GM12878 (cell line): Measurements from ENCODE around the gene FUBP1. TPM values are rescaled to one million over a fixed set of nuclear protein-coding genes. Genes with fewer than 3 reads are reported as not detected.
A peak's percentile ranks its signal among the peaks of the same experiment; 100 is the strongest.

Experiments used
- ATAC-seq: fragments of 200-7000 bp; cut with Tn5 transposase; 3 replicates; pipeline ENCODE4 v1.9.1; 2020; ENCODE audit warnings: mild to moderate bottlenecking, moderate library complexity
- BruUV-seq: library from RNA; stranded (reverse); fragments of 400-500 nt; replicated peaks from 2 replicates; lab custom pipeline; 2021; lab: Mats Ljungman, UMichigan
- CTCF ChIA-PET: fragments of 300-600 bp; sonication (Branson Sonifier 250); formaldehyde crosslinking; extraction: SDS; loops from one replicate; lab custom pipeline; 2021; ENCODE audit warnings: inconsistent platforms; lab: Yijun Ruan, JAX
- POLR2A ChIA-PET: fragments of 350-600 bp; formaldehyde crosslinking; extraction: SDS; loops from one replicate; lab custom pipeline; 2021; ENCODE audit warnings: inconsistent platforms; lab: Charles Lee
- RAD21 ChIA-PET: fragments of 300-600 bp; sonication (Branson Sonifier 250); formaldehyde crosslinking; loops from one replicate; lab custom pipeline; 2023; ENCODE audit warnings: antibody characterized with exemption; ENCODE audit not compliant: unreplicated experiment; lab: Charles Lee
- SMC1A ChIA-PET: fragments of 300-600 bp; sonication (Branson Sonifier 250); formaldehyde crosslinking; loops from one replicate; lab custom pipeline; 2023; ENCODE audit not compliant: unreplicated experiment, uncharacterized antibody; lab: Charles Lee
- DNase-seq: peaks from one replicate; pipeline ENCODE4 v3.0.0-alpha.2; 2011; ENCODE audit warnings: low read depth, low spot score
- FAIRE-seq: peaks from 3 replicates; lab custom pipeline; 2011; peaks lifted over from hg19 to GRCh38; lab: Jason Lieb, UNC
- H2AFZ ChIP-seq: 2 replicates; pipeline ENCODE4 v1.6.0; 2011; ENCODE audit warnings: low read depth, low read length, control low read depth; ENCODE audit not compliant: control insufficient read depth
- H3K27ac ChIP-seq: 2 replicates; pipeline ENCODE4 v1.5.1; 2011; ENCODE audit warnings: control low read depth; ENCODE audit not compliant: control insufficient read depth, insufficient read depth
- H3K27me3 ChIP-seq, 2 experiments: replicated peaks in 1 of 2; 2 replicates each; pipeline versions ENCODE4 v1.6.0 to v1.6.1; 2011; ENCODE audit warnings: low read length in 1 of 2; ENCODE audit not compliant: control insufficient read depth in 2 of 2, insufficient read depth in 2 of 2
- H3K36me3 ChIP-seq, 2 experiments: 2 replicates each; pipeline ENCODE4 v1.5.1; 2011; ENCODE audit warnings: low read length in 1 of 2; ENCODE audit not compliant: control insufficient read depth in 2 of 2, insufficient read depth in 2 of 2
- H3K4me1 ChIP-seq: 2 replicates; pipeline ENCODE4 v1.6.1; 2011; ENCODE audit warnings: mild to moderate bottlenecking, low read length, moderate library complexity, mixed read lengths; ENCODE audit not compliant: control insufficient read depth, insufficient read depth
- H3K4me2 ChIP-seq: 2 replicates; pipeline ENCODE4 v1.6.0; 2011; ENCODE audit warnings: control low read depth; ENCODE audit not compliant: control insufficient read depth, insufficient read depth
- H3K4me3 ChIP-seq: fragments of 200-600 bp; sonication (generic); 2 replicates; pipeline ENCODE4 v1.5.1; 2016
- H3K79me2 ChIP-seq: 2 replicates; pipeline ENCODE4 v1.6.0; 2011; ENCODE audit warnings: low read length; ENCODE audit not compliant: control insufficient read depth, insufficient read depth
- H3K9ac ChIP-seq: 2 replicates; pipeline ENCODE4 v1.8.0; 2011; ENCODE audit warnings: low read length, control low read depth, mixed read lengths; ENCODE audit not compliant: control insufficient read depth, insufficient read depth
- H3K9me3 ChIP-seq: replicated peaks from 3 replicates; pipeline ENCODE4 v1.5.1; 2011; ENCODE audit warnings: mild to moderate bottlenecking, low read length; ENCODE audit not compliant: control insufficient read depth, insufficient read depth
- H4K20me1 ChIP-seq: 2 replicates; pipeline ENCODE4 v1.6.0; 2011; ENCODE audit not compliant: control insufficient read depth, insufficient read depth
- CEBPZ ChIP-seq: fragments of 150-350 bp; IDR thresholded peaks from 2 replicates; pipeline ENCODE4 v1.6.1; 2016; ENCODE audit warnings: low read depth, low read length
- CHD4 ChIP-seq: fragments of 200-600 bp; sonication (generic); IDR thresholded peaks from 2 replicates; pipeline ENCODE4 v1.6.1; 2016; ENCODE audit warnings: mild to moderate bottlenecking
- EZH2 ChIP-seq: IDR thresholded peaks from 2 replicates; pipeline ENCODE4 v1.6.1; 2012; ENCODE audit warnings: low read depth, mild to moderate bottlenecking, control low read depth, inconsistent platforms, low read length, borderline replicate concordance; ENCODE audit not compliant: control insufficient read depth
- IKZF1 ChIP-seq: fragments of 450-650 bp; conservative IDR thresholded peaks from 2 replicates; pipeline ENCODE4 v1.6.1; 2017; ENCODE audit warnings: antibody characterized with exemption, mild to moderate bottlenecking
- IKZF2 ChIP-seq, 2 experiments: fragments of 450-650 bp; IDR thresholded peaks; 2 replicates each; pipeline ENCODE4 v1.6.1; 2017; ENCODE audit warnings: mild to moderate bottlenecking in 2 of 2, moderate library complexity in 2 of 2
- JUNB ChIP-seq: IDR thresholded peaks from 2 replicates; pipeline ENCODE4 v1.6.1; 2016; ENCODE audit warnings: antibody characterized with exemption, mild to moderate bottlenecking
- TARDBP ChIP-seq: IDR thresholded peaks from 2 replicates; pipeline ENCODE4 v1.6.1; 2016; ENCODE audit warnings: borderline replicate concordance
- TCF7 ChIP-seq: IDR thresholded peaks from 2 replicates; pipeline ENCODE4 v1.6.1; 2014; ENCODE audit warnings: antibody characterized with exemption, borderline replicate concordance
- ZBTB33 ChIP-seq: fragments of 450-650 bp; IDR thresholded peaks from 2 replicates; pipeline ENCODE4 v1.6.1; 2017; ENCODE audit warnings: mild to moderate bottlenecking
- WGBS: methylation state at CpG from one replicate; pipeline ENCODE4 v1.1.6; 2016; ENCODE audit warnings: low lambda C conversion rate; ENCODE audit not compliant: insufficient replicate concordance, insufficient coverage; ENCODE audit errors: missing lambda C conversion rate; 5-methylcytosine and 5-hydroxymethylcytosine counted together
- in situ Hi-C: fragments of 300-500 bp; cut with MboI; formaldehyde crosslinking; loops from 9 replicates; pipeline ENCODE4 v1.14.3; 2018; ENCODE audit warnings: mixed read lengths
- intact Hi-C: fragments of 100-400 bp; cut with micrococcal nuclease; formaldehyde crosslinking; loops from one replicate; pipeline ENCODE4 v1.14.2; 2022; ENCODE audit not compliant: unreplicated experiment
- polyA plus RNA-seq, 11 experiments: library from polyadenylated mRNA; depleted of rRNA in 4 of 11; unstranded in 6 of 11; stranded (reverse) in 5 of 11; fragments of >200 nt; fragmentation: Nextera tagmentation in 4 of 11; fragmentation: Illumina TruSeq in 1 of 11; extraction: Ambion mirVana in 4 of 11; extraction: Trizol in 1 of 11; gene quantifications; 1 replicate in 1 of 11; 2 replicates in 10 of 11; pipeline versions ENCODE4 v1.2.1 to v1.2.3, GENCODE V29; 2011 to 2016; ENCODE audit warnings: inconsistent platforms in 2 of 11, missing spikeins in 2 of 11, low read depth in 1 of 11
- total RNA-seq, 4 experiments: library from RNA; depleted of rRNA in 3 of 4; stranded (reverse); fragments of >200 nt in 3 of 4; fragmentation: Illumina TruSeq in 1 of 4; extraction: Trizol in 1 of 4; gene quantifications; 2 replicates each; pipeline versions ENCODE4 v1.2.1 to v1.2.3, GENCODE V29; 2013 to 2021

The FUBP1 gene
- total and polyA plus RNA-seq, 10 of the 15 experiments (the other 5 are each of a cell fraction or from before 2014, with no cell fraction given), result 110 to 343 (median 191) TPM

DNA sequence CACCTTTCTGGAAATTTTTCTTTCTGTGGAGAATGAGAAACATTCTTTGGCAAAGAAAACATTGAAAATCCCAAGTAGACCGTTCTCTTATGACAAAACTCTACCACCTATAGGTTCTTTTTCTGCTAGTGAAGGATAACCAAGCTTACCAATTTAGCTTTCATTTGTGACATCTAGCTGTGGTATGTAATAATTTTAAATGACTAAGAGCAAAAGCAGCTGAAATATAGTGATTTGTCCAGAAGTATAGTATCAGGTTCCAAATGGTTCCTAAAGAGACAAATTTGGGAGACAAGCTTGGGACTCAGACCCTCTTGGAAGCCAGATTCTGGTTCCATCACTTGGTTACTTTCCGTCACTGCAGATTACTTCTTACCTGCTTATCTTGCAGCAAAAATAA lies 24.4 kb downstream of the FUBP1 start:
- H3K9me3 ChIP-seq, result no peaks in the 10 kb centered on the region
- H3K9ac ChIP-seq, result no peak overlapping the region
- H3K4me3 ChIP-seq, result no peak overlapping the region
- 98% methylated on average over 2 of the region's 2 CpGs for WGBS
- H3K4me1 ChIP-seq, result peaks cover 16% of the 10 kb centered on the region
- peaks cover 7% of the 10 kb centered on the region for H3K79me2 ChIP-seq
- TF ChIP-seq TARDBP (no peak), EZH2 (no peak), CEBPZ (no peak), TCF7 (no peak), ZBTB33 (no peak), IKZF1 (no peak), IKZF2 (IDR thresholded peaks at IDR 0.05) (no peak), CHD4 (no peak), JUNB (no peak)
- H3K27me3 ChIP-seq, result no peaks in the 10 kb centered on the region
- ChIA-PET RAD21 (interaction anchor here (1.7 kb wide), 1 partner anchor 21 kb away, joined by 3 read pairs; no protein-coding TSS in a partner anchor), POLR2A (no interaction called here), CTCF (interaction anchor here (0.8 to 2.1 kb wide), 3 partner anchors 13 to 178 kb away, joined by 3 to 5 read pairs (median 3); no protein-coding TSS in a partner anchor), SMC1A (interaction anchor here (0.9 to 4.8 kb wide), 4 partner anchors 7 to 51 kb away, joined by 3 to 15 read pairs (median 4); no protein-coding TSS in a partner anchor)
- H4K20me1 ChIP-seq, result 0 out of 2 replicates have a peak, but pooled peaks cover under 1% of the 10 kb centered on the region
- DNase-seq (no peak), FAIRE-seq (no peak), ATAC-seq (no peak)
- no peak overlapping the region for H2AFZ ChIP-seq
- H3K27ac ChIP-seq, result no peak overlapping the region
- BruUV-seq, result TSS peak; percentile 1
- no peak overlapping the region for H3K4me2 ChIP-seq
- intact Hi-C loops, result no loop called here
- in situ Hi-C loops, result no loop called here
- peaks cover 3 to 48% of the 10 kb centered on the region in 2 experiments for H3K36me3 ChIP-seq
